Left lung (tissue), 10 donors: ENCODE data around the gene KASH5. TPM values are rescaled to one million over a fixed set of nuclear protein-coding genes. Genes with fewer than 3 reads are reported as not detected.

Experiments used
- ATAC-seq: fragments of 200-7000 bp; cut with Tn5 transposase; one replicate; pipeline ENCODE4 v1.9.1; 2020; ENCODE audit warnings: moderate library complexity
- DNase-seq, 4 donors: peaks; one replicate each; pipeline ENCODE4 v3.0.0-alpha.2; 2013 to 2020
- H3K27ac ChIP-seq, 2 donors: fragments of 200-600 bp; sonication (generic) in 1 of 2; one replicate each; pipeline versions ENCODE4 v1.5.0 to v1.8.0; 2020 to 2021
- H3K27me3 ChIP-seq, 2 donors: fragments of 200-600 bp; sonication (generic) in 1 of 2; one replicate each; pipeline versions ENCODE4 v1.5.0 to v1.8.0; 2020 to 2021
- H3K36me3 ChIP-seq, 2 donors: fragments of 200-600 bp; sonication (generic) in 1 of 2; one replicate each; pipeline versions ENCODE4 v1.5.0 to v1.8.0; 2020 to 2021
- H3K4me1 ChIP-seq, 2 donors: fragments of 200-600 bp; one replicate each; pipeline ENCODE4 v1.8.0; 2021
- H3K4me3 ChIP-seq, 2 donors: fragments of 200-600 bp; sonication (generic) in 1 of 2; one replicate each; pipeline versions ENCODE4 v1.5.0 to v1.8.0; 2020 to 2021; ENCODE audit warnings: mild to moderate bottlenecking in 1 of 2
- H3K9me3 ChIP-seq, 2 donors: fragments of 200-600 bp; sonication (generic) in 1 of 2; one replicate each; pipeline versions ENCODE4 v1.5.0 to v1.8.0; 2020 to 2021
- intact Hi-C, 2 donors: fragments of 100-400 bp; cut with DNase I; formaldehyde crosslinking; loops; one replicate each; pipeline versions ENCODE4 v1.11.2 to v1.14.2; 2022
- polyA plus RNA-seq, 6 donors: library from polyadenylated mRNA; unstranded; fragments of 120-200 nt; gene quantifications; one replicate each; pipeline ENCODE4 v1.2.1, GENCODE V29; 2013; ENCODE audit not compliant: insufficient read length in 6 of 6
- total RNA-seq, 2 donors: library from RNA; stranded (reverse); fragmentation: NEBNext Ultra II Directional; extraction: Animal tissue kit (Norgen Biotek cat#: 25700); gene quantifications; one replicate each; pipeline ENCODE4 v1.2.1, GENCODE V29; 2021
- TF ChIP-seq, protein P1 (sequence below), 2 donors: fragments of 200-600 bp; sonication (generic) in 1 of 2; IDR thresholded peaks; one replicate each; pipeline versions ENCODE4 v1.5.0 to v1.8.0; 2021; ENCODE audit warnings: antibody characterized with exemption in 2 of 2
- donor health status: DM: no; HTN: yes; CAD: no.
- donor health status: DM: no; HTN: no; CAD: no.

The KASH5 gene
- total and polyA plus RNA-seq, 8 donors, result 0.84 to 3.6 TPM; not detected in 6

GRCh38 chr19:49445997-49446396 lies 57.9 kb downstream of the KASH5 start:
- ATAC-seq, result no peak
- intact Hi-C loops, result no loop called here
- Histone ChIP-seq H3K27me3 (peaks cover 8 to 18% of the 10 kb centered on the region in 2 donors), H3K9me3 (no peaks in the 10 kb centered on the region), H3K4me1 (peaks cover 0 to 46% of the 10 kb centered on the region in 2 donors), H3K27ac (no peak overlapping the region), H3K36me3 (peaks cover 0 to 34% of the 10 kb centered on the region in 2 donors), H3K4me3 (no peak overlapping the region)
- TF ChIP-seq, protein P1, sequence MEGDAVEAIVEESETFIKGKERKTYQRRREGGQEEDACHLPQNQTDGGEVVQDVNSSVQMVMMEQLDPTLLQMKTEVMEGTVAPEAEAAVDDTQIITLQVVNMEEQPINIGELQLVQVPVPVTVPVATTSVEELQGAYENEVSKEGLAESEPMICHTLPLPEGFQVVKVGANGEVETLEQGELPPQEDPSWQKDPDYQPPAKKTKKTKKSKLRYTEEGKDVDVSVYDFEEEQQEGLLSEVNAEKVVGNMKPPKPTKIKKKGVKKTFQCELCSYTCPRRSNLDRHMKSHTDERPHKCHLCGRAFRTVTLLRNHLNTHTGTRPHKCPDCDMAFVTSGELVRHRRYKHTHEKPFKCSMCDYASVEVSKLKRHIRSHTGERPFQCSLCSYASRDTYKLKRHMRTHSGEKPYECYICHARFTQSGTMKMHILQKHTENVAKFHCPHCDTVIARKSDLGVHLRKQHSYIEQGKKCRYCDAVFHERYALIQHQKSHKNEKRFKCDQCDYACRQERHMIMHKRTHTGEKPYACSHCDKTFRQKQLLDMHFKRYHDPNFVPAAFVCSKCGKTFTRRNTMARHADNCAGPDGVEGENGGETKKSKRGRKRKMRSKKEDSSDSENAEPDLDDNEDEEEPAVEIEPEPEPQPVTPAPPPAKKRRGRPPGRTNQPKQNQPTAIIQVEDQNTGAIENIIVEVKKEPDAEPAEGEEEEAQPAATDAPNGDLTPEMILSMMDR (IDR thresholded peaks at IDR 0.05), result no peak
- DNase-seq, result no peak

GRCh38 chr19:49447485-49448431 lies 59.7 kb downstream of the KASH5 start:
- Histone ChIP-seq H3K27me3 (peaks cover 0 to under 1% of the 10 kb centered on the region in 2 donors), H3K4me3 (no peak overlapping the region), H3K27ac (no peak overlapping the region), H3K9me3 (no peaks in the 10 kb centered on the region), H3K36me3 (peaks cover 0 to 34% of the 10 kb centered on the region in 2 donors), H3K4me1 (peaks cover 0 to 40% of the 10 kb centered on the region in 2 donors)
- DNase-seq (no peak), ATAC-seq (no peak)
- intact Hi-C loops, result no loop called here
- TF ChIP-seq, protein P1 (IDR thresholded peaks at IDR 0.05), result no peak

DNA sequence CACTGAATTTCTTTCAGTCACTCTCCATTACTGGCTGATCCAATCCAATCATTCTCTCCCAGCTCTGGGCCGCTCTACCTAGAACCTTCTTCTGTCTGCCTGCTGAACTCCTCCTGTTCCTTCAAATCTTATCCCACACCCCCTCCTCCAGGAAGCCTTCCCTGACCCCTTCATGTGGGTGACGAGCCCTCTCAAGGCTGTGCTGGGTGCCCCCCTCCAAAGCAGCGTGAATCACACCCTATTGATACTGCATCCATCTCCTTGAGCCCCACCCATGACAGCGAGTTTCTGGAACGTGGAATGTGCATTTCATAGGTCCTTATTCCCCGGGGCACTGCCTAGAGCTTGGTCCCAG lies 60.4 kb downstream of the KASH5 start:
- H3K4me1 ChIP-seq, result peaks cover 0 to 41% of the 10 kb centered on the region in 2 donors
- no peaks in the 10 kb centered on the region for H3K27me3 ChIP-seq
- no peak for DNase-seq
- H3K27ac ChIP-seq, result no peak overlapping the region
- no peak for ATAC-seq
- TF ChIP-seq, protein P1 (IDR thresholded peaks at IDR 0.05), result no peak
- no peaks in the 10 kb centered on the region for H3K9me3 ChIP-seq
- peaks cover 0 to 34% of the 10 kb centered on the region in 2 donors for H3K36me3 ChIP-seq
- H3K4me3 ChIP-seq, result no peak overlapping the region
- intact Hi-C loops, result no loop called here

- DNase-seq (no peak), ATAC-seq (no peak)
- Histone ChIP-seq H3K36me3 (peaks cover 0 to 34% of the 10 kb centered on the region in 2 donors), H3K27ac (no peak overlapping the region), H3K4me3 (peak overlapping the region in 1 of 2 donors; percentile 79), H3K4me1 (peaks cover 0 to 37% of the 10 kb centered on the region in 2 donors), H3K27me3 (no peaks in the 10 kb centered on the region), H3K9me3 (no peaks in the 10 kb centered on the region)
- TF ChIP-seq, protein P1 (IDR thresholded peaks at IDR 0.05), result no peak
- intact Hi-C loops, result no loop called here
Observed at GRCh38 chr19:49450405-49450804, 62.4 kb downstream of the KASH5 start.

DNA sequence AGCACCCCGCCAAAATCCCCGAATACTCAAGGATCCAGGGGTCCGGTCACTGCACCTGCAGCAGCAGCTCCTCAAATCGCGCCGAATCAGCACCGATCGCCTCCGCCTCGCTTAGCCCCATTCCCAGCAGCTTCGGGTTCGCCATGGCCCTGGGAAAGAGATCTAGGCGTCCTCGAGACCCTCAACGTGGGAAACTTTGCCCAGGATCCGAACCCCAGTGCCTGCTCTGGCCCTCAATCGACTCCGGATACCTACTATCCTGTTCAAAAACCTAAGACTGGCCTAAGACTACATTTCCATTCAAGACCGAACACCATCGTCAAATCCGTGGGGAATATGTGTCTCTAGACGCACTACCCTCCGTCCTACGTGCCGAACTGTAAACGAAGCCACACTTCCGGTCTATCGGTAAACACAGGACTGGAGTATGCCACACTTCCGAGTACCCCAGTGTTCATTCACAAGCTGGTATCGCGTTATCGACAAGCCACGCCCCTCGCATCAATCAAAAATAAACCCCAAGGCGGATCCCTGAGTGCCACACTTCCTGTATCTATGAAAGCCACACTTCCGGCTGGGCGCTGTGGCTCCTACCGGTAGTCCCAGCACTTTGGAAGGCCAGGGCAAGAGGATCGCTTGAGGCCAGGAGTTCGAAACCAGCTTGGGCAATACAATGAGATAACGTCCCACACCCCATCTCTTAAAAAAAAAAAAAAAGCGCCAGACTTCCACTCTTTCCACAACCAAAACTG lies 63.6 kb downstream of the KASH5 start, which contains the start of gene PIH1D1:
TSS of gene PIH1D1 (minus strand) at position 385 of the 752 bp plus-strand sequence. CDS start at position 145, 240 bp downstream.
- TF ChIP-seq, protein P1 (IDR thresholded peaks at IDR 0.05), result no peak
- Histone ChIP-seq H3K4me1 (peaks cover 0 to 35% of the 10 kb centered on the region in 2 donors), H3K27ac (peak within 1 kb of the TSS; percentile 91 to 98), H3K36me3 (peaks cover 0 to 26% of the 10 kb centered on the region in 2 donors), H3K9me3 (no peaks in the 10 kb centered on the region), H3K4me3 (peak within 1 kb of the TSS; percentile 59 to 79), H3K27me3 (no peaks in the 10 kb centered on the region)
- intact Hi-C loops, result no loop called here
- DNase-seq (peak; percentile 91 to 98 (median 98)), ATAC-seq (peak; percentile 78)
